ENCODE measurements around the gene CRTAP. TPM values are rescaled to one million over a fixed set of nuclear protein-coding genes. Genes with fewer than 3 reads are reported as not detected.

CRTAP gene
- total and polyA plus RNA-seq, 2 experiments from 2014 or later = 71.9 to 210 TPM

DNA sequence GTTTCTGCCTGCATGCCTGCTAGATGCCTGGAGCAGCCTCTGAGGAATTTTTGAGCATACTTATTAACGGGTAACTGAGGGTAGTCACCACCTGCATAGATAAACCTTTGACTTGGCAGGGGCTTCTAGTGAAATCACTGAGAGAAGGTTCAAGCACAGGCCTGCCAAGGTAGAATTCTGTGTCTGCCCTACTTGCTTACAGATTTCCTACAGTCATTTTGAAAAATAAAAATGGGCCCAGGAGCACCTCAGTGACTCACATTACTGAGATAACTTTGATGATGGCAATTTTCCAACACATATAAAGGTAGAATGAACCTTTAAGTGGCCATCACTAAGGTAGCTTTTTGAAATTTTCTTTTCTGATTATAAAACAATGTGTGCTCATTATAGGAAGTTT is 10.8 kb downstream of the CRTAP start:
- H3K27ac Mint-ChIP-seq = no peak overlapping the region
- H3K79me2 ChIP-seq (replicated peaks; ENCODE audit: insufficient read depth) = no peaks in the 10 kb centered on the region
- no peaks in the 10 kb centered on the region for H4K20me1 ChIP-seq (replicated peaks; ENCODE audit: insufficient read depth)
- H3F3A ChIP-seq (replicated peaks; ENCODE audit: low read depth) = no peaks in the 10 kb centered on the region
- no peak overlapping the region for H3K27ac ChIP-seq (ENCODE audit: low read depth)
- H3K27me3 ChIP-seq (ENCODE audit: insufficient read depth) = no peaks in the 10 kb centered on the region
- peaks cover 27% of the 10 kb centered on the region for H3K36me3 Mint-ChIP-seq (ENCODE audit: low read depth)
- no peaks in the 10 kb centered on the region for H3K27me3 Mint-ChIP-seq (ENCODE audit: insufficient read depth, low read depth, poor library complexity)
- H3K9me2 ChIP-seq (ENCODE audit: insufficient read depth) = no peaks in the 10 kb centered on the region
- H2AFZ ChIP-seq = no peak overlapping the region
- H3K4me1 Mint-ChIP-seq = peaks cover 2% of the 10 kb centered on the region; the same call in 2 of the 3 replicates
- H3K4me1 ChIP-seq (ENCODE audit: insufficient read depth) = no peaks in the 10 kb centered on the region
- ATAC-seq (no peak), DNase-seq (ENCODE audit: low spot score) (no peak)
- H3K36me3 ChIP-seq (ENCODE audit: insufficient read depth) = peaks cover 17% of the 10 kb centered on the region; the same call in 1 of the 2 replicates
- no peak overlapping the region for H3K4me2 ChIP-seq
- TF ChIP-seq, protein P1, sequence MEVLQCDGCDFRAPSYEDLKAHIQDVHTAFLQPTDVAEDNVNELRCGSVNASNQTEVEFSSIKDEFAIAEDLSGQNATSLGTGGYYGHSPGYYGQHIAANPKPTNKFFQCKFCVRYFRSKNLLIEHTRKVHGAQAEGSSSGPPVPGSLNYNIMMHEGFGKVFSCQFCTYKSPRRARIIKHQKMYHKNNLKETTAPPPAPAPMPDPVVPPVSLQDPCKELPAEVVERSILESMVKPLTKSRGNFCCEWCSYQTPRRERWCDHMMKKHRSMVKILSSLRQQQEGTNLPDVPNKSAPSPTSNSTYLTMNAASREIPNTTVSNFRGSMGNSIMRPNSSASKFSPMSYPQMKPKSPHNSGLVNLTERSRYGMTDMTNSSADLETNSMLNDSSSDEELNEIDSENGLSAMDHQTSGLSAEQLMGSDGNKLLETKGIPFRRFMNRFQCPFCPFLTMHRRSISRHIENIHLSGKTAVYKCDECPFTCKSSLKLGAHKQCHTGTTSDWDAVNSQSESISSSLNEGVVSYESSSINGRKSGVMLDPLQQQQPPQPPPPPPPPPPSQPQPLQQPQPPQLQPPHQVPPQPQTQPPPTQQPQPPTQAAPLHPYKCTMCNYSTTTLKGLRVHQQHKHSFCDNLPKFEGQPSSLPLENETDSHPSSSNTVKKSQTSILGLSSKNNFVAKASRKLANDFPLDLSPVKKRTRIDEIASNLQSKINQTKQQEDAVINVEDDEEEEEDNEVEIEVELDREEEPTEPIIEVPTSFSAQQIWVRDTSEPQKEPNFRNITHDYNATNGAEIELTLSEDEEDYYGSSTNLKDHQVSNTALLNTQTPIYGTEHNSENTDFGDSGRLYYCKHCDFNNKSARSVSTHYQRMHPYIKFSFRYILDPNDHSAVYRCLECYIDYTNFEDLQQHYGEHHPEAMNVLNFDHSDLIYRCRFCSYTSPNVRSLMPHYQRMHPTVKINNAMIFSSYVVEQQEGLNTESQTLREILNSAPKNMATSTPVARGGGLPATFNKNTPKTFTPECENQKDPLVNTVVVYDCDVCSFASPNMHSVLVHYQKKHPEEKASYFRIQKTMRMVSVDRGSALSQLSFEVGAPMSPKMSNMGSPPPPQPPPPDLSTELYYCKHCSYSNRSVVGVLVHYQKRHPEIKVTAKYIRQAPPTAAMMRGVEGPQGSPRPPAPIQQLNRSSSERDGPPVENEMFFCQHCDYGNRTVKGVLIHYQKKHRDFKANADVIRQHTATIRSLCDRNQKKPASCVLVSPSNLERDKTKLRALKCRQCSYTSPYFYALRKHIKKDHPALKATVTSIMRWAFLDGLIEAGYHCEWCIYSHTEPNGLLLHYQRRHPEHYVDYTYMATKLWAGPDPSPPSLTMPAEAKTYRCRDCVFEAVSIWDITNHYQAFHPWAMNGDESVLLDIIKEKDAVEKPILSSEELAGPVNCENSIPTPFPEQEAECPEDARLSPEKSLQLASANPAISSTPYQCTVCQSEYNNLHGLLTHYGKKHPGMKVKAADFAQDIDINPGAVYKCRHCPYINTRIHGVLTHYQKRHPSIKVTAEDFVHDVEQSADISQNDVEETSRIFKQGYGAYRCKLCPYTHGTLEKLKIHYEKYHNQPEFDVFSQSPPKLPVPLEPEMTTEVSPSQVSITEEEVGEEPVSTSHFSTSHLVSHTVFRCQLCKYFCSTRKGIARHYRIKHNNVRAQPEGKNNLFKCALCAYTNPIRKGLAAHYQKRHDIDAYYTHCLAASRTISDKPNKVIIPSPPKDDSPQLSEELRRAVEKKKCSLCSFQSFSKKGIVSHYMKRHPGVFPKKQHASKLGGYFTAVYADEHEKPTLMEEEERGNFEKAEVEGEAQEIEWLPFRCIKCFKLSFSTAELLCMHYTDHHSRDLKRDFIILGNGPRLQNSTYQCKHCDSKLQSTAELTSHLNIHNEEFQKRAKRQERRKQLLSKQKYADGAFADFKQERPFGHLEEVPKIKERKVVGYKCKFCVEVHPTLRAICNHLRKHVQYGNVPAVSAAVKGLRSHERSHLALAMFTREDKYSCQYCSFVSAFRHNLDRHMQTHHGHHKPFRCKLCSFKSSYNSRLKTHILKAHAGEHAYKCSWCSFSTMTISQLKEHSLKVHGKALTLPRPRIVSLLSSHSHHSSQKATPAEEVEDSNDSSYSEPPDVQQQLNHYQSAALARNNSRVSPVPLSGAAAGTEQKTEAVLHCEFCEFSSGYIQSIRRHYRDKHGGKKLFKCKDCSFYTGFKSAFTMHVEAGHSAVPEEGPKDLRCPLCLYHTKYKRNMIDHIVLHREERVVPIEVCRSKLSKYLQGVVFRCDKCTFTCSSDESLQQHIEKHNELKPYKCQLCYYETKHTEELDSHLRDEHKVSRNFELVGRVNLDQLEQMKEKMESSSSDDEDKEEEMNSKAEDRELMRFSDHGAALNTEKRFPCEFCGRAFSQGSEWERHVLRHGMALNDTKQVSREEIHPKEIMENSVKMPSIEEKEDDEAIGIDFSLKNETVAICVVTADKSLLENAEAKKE (CRISPR knock-in tag; IDR thresholded peaks at IDR 0.05) = no peak
- TF ChIP-seq, protein P2, sequence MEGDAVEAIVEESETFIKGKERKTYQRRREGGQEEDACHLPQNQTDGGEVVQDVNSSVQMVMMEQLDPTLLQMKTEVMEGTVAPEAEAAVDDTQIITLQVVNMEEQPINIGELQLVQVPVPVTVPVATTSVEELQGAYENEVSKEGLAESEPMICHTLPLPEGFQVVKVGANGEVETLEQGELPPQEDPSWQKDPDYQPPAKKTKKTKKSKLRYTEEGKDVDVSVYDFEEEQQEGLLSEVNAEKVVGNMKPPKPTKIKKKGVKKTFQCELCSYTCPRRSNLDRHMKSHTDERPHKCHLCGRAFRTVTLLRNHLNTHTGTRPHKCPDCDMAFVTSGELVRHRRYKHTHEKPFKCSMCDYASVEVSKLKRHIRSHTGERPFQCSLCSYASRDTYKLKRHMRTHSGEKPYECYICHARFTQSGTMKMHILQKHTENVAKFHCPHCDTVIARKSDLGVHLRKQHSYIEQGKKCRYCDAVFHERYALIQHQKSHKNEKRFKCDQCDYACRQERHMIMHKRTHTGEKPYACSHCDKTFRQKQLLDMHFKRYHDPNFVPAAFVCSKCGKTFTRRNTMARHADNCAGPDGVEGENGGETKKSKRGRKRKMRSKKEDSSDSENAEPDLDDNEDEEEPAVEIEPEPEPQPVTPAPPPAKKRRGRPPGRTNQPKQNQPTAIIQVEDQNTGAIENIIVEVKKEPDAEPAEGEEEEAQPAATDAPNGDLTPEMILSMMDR (conservative IDR thresholded peaks at IDR 0.05; ENCODE audit: low read depth in 2 of 2) = no peak
- TF ChIP-seq ETS1 (IDR thresholded peaks at IDR 0.05) = no peak
- no peak for TF ChIP-seq POLR2AphosphoS5 (IDR thresholded peaks at IDR 0.05; ENCODE audit: low read depth)
- TF ChIP-seq NANOG (IDR thresholded peaks at IDR 0.05; ENCODE audit: borderline replicate concordance) = no peak
- TF ChIP-seq REST (IDR thresholded peaks at IDR 0.05; ENCODE audit: unreplicated experiment) = no peak
- TF ChIP-seq EZH2phosphoT487 (IDR thresholded peaks at IDR 0.05; ENCODE audit: unreplicated experiment) = no peak
- TF ChIP-seq EZH2 (IDR thresholded peaks at IDR 0.05; ENCODE audit: low read depth, unreplicated experiment) = no peak
- no peak for TF ChIP-seq STAT1 (IDR thresholded peaks at IDR 0.05; ENCODE audit: unreplicated experiment)
- no peak for TF ChIP-seq JUNB (IDR thresholded peaks at IDR 0.05; ENCODE audit: unreplicated experiment)
- TF ChIP-seq CREB1 (CRISPR knock-in tag; IDR thresholded peaks at IDR 0.05; ENCODE audit: low read depth) = no peak
- no peaks in the 10 kb centered on the region for H3K9me3 Mint-ChIP-seq
- H3K4me3 Mint-ChIP-seq = no peak overlapping the region
- no peak overlapping the region for H3K4me3 ChIP-seq
